ENCODE measurements around the gene CSK. TPM values are rescaled to one million over a fixed set of nuclear protein-coding genes. Genes with fewer than 3 reads are reported as not detected.

Gene CSK
- total RNA-seq, 1 donor: 33.2 TPM

DNA sequence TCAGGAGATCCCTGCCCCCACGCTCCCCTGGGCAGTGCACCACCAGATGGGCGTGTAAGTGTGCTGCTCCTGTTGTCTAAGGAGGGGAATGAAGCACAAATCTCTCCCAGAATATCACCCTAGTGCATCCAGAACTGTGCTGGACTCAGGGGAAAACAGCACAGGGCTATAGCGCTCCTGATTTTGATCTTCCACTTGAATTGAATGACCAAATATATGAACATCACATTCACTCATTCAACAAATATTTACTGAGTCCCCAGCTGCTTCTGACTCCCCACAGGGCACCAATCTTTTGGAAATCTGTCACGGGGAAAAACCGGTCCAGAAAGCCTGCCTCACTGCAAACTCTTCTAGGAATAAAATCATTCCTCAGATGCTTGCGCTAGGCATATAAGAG is 47.0 kb downstream of the CSK start:
- no peak overlapping the region for H3K4me3 ChIP-seq (ENCODE audit: low read depth, low read length)
- no peak for DNase-seq (ENCODE audit: low read depth)
- TF ChIP-seq CTCF (IDR thresholded peaks at IDR 0.05; ENCODE audit: insufficient read depth, low read depth, low read length): no peak

DNA sequence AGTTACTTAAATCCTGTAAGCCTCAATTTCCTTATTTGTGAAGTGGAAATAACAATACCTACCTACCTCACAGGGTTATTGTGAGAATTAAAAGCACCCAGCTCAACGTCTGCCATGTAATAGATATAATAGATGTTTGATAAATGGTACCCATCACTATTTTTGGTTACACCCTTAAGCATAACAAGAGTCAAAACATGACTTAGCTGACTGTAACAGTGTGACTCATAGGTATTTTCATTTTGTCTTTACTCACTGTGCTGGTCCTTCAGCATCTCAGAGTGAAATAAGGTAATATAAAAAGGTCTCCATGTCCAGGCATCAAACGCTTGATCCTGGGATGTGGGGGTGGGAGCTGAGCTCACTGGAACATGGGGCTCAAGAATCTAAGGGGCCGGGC is 47.6 kb downstream of the CSK start:
- no peak for TF ChIP-seq CTCF (IDR thresholded peaks at IDR 0.05; ENCODE audit: insufficient read depth, low read depth, low read length)
- no peak for DNase-seq (ENCODE audit: low read depth)
- H3K4me3 ChIP-seq (ENCODE audit: low read depth, low read length): no peak overlapping the region

GRCh38 chr15:74829991-74830390 is 48.1 kb downstream of the CSK start:
- TF ChIP-seq CTCF (IDR thresholded peaks at IDR 0.05; ENCODE audit: insufficient read depth, low read depth, low read length): no peak
- H3K4me3 ChIP-seq (ENCODE audit: low read depth, low read length): no peak overlapping the region
- no peak for DNase-seq (ENCODE audit: low read depth)

- TF ChIP-seq CTCF (IDR thresholded peaks at IDR 0.05; ENCODE audit: insufficient read depth, low read depth, low read length): no peak
- DNase-seq (ENCODE audit: low read depth): no peak
Observed at GRCh38 chr15:74830868-74831267, 49.0 kb downstream of the CSK start.

DNA sequence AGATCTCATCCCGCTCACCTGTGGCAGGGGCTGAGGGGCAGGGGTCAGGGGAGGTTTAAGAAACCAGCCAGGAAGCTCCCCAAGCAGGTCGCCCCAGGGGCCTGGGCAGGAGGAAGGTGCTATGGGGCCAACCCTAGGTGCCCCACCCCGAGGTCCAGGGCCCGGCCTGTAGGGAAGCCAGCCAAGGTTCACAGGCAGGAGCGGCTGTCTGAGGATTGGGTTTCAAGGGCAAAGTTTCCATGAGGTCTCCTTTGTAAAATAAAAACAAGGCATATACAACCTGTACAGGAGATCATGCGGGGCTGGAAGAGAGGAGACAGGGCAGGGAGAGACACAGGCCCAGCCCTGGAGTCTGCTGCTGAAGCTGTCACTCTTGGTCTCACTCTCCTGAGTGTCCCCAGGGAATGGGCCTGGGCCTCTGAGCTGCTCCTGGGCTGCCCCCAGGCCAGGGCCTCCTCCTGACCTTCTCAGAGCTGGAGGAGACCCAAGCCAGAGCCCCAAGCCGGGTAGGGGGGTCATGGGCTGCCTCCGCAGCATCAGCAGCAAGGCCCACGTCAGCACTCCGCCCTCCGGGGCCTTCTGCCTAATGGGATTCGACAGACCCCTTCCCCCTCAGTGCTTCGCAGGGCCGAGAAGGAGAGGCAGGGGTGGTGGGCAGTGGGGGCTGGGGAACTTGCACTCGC is 50.1 kb downstream of the CSK start:
- H3K4me3 ChIP-seq (ENCODE audit: low read depth, low read length): no peak overlapping the region
- DNase-seq (ENCODE audit: low read depth): no peak
- TF ChIP-seq CTCF (IDR thresholded peaks at IDR 0.05; ENCODE audit: insufficient read depth, low read depth, low read length): no peak

More at GRCh38 chr15:74830868-74831267, 49.0 kb downstream of the CSK start:
- no peak overlapping the region for H3K4me3 ChIP-seq (ENCODE audit: low read depth, low read length)

DNA sequence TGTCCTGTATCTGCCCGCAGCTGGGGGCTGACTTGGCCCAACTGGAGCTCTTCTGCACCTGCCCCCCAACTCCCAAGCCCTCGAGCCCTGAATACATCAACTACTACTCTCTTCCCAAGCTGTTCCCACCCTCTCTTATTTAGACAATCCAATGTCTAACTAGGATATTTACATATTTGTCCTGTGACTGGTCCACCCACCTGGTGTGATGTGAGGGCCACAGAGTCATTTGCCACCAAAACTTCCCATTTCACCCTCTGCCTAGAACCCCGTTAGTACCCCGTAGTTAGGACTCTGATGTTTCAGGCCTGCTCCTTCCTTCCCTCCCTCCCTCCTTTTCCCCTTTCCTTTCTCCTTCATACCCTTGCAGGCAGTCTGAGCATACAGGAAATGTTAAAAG is 50.9 kb downstream of the CSK start:
- H3K4me3 ChIP-seq (ENCODE audit: low read depth, low read length): no peak overlapping the region
- no peak for DNase-seq (ENCODE audit: low read depth)
- TF ChIP-seq CTCF (IDR thresholded peaks at IDR 0.05; ENCODE audit: insufficient read depth, low read depth, low read length): no peak
